ENCODE data around the gene TBC1D9. TPM values are rescaled to one million over a fixed set of nuclear protein-coding genes. Genes with fewer than 3 reads are reported as not detected.

TBC1D9 gene
- total RNA-seq, 1 donor from 2014 or later = 7.9 TPM

DNA sequence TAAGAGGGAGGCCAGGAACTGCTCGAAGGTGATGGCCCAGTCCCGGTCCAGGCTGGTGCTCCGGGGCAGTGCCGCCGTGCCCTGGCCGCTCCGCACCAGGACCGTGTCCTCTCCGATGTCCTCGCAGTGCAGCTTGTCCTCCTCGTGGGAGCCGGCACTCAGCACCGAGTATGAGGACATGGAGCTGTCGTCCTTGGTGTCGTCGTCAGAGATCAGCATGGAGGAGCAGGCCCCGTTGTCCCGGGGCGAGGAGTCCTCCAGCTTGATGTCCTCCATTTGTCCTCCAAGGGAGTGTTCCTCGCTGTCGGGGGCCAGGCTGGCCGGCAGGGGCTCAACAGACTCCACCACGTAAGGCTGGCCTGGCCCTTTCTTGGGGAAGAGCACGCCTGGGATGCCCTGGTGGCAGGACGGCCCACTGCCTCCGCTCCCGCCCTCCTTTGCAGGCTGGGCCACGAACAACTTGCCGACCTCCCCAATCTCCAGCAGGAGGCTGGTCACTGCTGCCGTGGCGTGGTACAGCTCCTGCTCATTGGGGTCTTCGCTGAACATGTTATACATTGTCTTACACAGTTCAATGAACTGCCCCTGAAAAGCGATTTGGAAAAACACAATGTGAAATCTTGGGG lies 133.7 kb downstream of the TBC1D9 start:
- DNase-seq (ENCODE audit: low read depth) = no peak

- no peak for DNase-seq (ENCODE audit: low read depth)
These were observed 135.0 kb downstream of the TBC1D9 start for GRCh38 chr4:140621161-140621560.

- no peak for DNase-seq (ENCODE audit: low read depth)
These were observed 138.5 kb downstream of the TBC1D9 start for GRCh38 chr4:140617499-140618248.

- no peak for DNase-seq (ENCODE audit: low read depth)
These were observed 140.7 kb downstream of the TBC1D9 start for GRCh38 chr4:140615451-140615850.

GRCh38 chr4:140612357-140612756 lies 143.8 kb downstream of the TBC1D9 start:
- no peak for DNase-seq (ENCODE audit: low read depth)

DNA sequence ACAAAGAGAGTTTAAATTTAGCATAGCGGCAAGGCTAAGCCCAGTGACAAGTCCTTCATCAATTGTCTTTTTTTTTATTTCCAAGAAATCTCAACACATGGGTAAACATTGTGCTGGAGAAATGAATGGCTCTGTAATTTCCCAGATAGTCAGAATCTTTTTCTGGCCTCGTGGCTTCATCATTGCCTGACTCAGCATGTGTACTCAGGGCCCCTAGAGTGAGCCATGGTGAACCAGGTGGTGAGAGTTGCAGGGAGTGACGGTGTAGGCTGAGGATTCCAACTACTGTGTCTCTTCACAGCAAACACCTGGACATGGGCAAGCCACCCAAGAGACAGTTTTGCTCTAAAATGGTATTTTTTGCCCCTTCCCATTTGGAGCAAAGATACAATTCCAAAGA lies 144.3 kb downstream of the TBC1D9 start:
- no peak for DNase-seq (ENCODE audit: low read depth)

DNA sequence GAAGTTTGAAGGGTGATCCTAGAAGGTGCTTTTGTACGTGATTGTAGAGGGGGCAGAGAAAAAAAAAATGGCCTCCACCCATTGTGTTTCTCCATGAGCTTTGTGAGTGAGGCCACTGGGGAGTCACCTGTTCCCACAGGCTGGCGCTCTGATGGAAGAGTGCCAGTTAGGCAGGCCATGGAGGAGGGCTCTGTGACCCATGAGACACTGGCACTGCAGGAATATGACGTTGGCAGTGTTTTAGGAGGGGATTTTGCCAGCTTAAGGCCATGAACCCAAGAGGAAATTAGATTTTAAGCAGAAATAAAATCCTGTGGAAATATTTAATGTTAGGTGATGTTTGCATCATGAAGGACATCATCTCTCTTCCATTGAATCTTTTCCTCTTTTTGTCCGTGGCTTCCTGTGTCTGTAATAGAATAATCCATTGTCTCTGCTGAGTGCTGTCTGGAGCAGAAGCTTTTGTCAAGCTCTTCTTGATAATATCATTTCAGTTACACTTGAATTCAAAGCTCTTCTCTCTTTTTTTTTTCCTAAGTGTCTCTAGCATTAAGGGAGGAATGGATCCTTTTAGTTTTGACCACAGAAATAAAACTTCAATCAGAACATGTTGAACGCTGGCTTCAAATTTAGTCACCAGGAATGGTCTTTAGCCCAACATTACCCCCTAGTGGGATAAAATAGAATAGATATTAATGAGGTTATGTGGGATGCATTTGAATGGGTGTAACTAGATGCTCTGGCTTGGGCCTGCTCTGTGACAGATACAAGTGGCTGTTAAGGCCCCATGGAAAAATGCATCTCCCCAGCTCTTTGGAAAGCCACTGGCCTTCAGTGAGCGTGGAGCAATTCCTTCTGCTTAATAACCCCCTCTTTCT lies 146.4 kb downstream of the TBC1D9 start:
- DNase-seq (ENCODE audit: low read depth) = peak; percentile 74

DNA sequence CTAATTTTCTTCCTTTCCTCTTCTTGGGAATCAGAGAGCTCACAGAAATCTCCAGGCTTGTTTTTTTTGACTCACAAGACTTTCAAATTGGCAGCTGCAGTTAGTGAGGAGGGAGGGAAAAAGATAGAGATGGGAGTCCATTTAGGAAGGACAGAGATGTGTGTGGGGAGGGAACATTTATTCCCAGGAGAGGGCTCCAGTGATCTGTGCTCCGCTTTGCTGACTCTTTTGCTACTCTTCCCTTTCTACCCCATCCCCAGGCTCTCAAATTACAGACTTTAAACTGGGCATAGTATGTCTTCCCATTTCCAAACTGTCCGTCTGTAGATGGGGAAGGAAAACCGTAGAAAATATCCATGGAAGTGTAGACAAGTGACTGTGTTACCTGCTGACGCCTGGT lies 148.3 kb downstream of the TBC1D9 start:
- no peak for DNase-seq (ENCODE audit: low read depth)

DNA sequence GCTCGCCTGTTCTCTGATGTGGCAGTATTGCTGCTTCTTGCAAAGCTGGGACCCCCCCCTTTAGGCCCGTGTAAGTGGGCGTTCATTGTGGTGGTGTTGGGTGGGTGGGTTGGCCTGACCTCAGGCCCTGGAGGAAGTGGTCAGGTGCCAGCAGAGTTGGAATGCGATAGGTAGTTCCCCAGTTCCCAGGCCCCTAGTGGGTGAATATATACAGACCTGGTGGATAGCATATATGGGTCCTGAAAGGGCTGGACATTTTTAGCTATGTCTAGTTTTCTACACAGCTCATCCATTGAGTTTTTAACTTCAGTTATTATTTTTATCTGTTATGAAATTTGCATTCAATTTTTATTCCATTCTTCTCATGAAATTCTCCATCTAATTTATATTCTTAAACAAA lies 151.6 kb downstream of the TBC1D9 start:
- no peak for DNase-seq (ENCODE audit: low read depth)

DNA sequence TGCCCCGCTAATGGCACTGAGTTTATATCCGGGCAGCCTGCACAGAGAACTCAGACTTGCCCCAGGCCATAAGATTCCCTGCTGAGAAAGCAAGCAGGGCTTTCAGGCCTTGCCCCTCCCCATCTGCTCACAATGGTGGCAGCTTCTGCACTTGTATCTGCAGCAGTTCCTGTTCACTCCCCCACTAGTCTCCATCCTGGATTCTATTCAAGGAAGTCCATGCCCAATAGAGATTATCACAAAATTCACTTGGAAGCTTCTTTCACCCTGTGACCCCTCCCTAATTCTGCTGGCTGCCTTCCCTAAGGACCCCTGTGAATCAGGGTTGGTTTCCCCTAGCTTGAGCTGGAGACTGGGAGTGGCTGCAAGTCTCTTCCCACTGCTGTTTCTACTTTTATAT lies 152.9 kb downstream of the TBC1D9 start:
- no peak for DNase-seq (ENCODE audit: low read depth)

GRCh38 chr4:140602714-140603113 lies 153.5 kb downstream of the TBC1D9 start:
- DNase-seq (ENCODE audit: low read depth) = no peak

DNA sequence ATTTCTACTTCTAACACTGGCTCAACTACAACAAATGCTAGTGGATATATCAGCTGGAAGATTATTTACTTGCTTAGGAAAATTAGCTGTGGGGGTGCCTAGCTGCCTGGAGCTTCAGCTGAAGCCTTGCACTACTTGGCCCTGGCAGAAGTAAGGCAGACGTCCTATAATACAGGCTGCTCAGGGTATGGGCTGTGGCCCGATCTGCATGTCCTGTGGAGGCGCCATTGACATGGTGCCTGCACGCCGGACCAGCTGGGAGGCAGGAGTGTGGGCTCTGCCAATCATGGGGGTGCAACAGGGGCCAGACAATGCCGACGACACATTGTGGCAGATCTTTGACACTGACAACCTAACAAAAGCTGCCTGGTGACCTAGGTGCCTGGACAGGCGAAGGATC lies 155.8 kb downstream of the TBC1D9 start:
- DNase-seq (ENCODE audit: low read depth) = no peak

GRCh38 chr4:140595065-140595464 lies 161.1 kb downstream of the TBC1D9 start:
- DNase-seq (ENCODE audit: low read depth) = no peak

GRCh38 chr4:140584439-140584838 lies 171.7 kb downstream of the TBC1D9 start:
- no peak for DNase-seq (ENCODE audit: low read depth)

DNA sequence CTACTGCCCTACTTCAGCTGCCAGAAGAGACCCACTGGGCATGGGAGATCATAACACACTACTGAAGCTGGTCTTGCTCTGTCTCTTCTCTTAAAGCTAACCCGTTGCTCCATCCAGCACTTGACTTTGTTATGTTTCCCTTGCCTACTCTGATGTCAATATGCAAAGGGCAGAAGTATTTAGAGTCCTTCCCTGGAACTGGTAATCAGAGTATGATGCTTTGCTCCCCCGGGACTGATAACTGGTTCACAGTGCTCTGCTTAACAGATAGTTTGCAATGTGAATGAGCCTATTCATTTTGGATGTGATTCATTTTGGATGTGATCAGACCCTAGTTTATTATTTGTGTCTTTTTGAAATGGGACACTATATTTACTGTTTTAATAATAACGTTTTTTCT lies 175.1 kb downstream of the TBC1D9 start:
- no peak for DNase-seq (ENCODE audit: low read depth)

- DNase-seq (ENCODE audit: low read depth) = no peak
These were observed 176.9 kb downstream of the TBC1D9 start for GRCh38 chr4:140579278-140579677.

GRCh38 chr4:140575489-140575888 lies 180.7 kb downstream of the TBC1D9 start:
- no peak for DNase-seq (ENCODE audit: low read depth)

DNA sequence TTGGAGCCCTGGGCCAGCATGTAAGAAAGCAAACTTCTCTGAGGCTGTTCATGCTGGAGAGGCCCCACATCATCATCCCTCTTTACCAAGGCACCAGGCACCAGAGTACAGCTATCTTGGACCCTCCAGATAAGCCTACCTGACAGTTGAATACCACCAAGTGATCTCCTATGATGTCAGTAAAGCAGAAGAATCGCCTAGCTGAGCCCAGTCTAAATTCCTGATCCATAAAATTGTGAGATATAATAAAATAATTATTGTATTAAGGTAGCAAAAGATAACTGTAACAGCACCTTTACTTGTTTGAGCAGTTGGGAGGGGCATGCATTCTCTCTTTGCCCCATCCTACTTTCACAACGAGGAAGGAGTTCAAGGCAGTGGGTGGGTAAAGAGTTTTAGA lies 184.6 kb downstream of the TBC1D9 start:
- no peak for DNase-seq (ENCODE audit: low read depth)
